Stimulated activated CD4-positive, alpha-beta T cell treated with anti-CD3 and anti-CD28 coated beads, TNF-alpha, amount 100 ng/mL, for 1 hour (primary cell): Measurements from ENCODE around the gene SLC2A8.

Experiments
- DNase-seq, 3 donors: peaks; one replicate each; pipeline ENCODE4 v3.0.0-alpha.2; 2020; ENCODE audit warnings: low read depth in 3 of 3, low spot score in 1 of 3

Gene SLC2A8

DNA sequence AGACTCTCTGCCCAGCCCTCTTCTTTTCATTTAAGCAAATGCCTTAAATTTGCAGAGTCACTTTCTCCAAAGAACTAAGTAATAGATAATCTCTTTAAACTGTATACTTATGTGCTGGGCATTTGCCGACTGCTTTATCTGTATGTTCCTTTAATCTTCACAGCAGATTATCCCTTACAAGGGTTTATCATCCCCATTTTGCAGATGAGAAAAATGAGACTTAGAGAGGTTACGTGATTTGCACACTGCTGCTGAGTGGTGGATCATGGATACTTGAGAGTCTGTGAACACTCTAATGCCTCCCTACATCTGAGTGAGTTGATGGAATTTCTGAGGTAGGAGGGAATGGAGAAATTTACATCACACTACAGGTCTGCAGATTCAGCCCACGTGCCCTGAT is 31.4 kb downstream of the SLC2A8 start:
- no peak for DNase-seq

GRCh38 chr9:127430415-127430814 is 33.4 kb downstream of the SLC2A8 start:
- DNase-seq = no peak

DNA sequence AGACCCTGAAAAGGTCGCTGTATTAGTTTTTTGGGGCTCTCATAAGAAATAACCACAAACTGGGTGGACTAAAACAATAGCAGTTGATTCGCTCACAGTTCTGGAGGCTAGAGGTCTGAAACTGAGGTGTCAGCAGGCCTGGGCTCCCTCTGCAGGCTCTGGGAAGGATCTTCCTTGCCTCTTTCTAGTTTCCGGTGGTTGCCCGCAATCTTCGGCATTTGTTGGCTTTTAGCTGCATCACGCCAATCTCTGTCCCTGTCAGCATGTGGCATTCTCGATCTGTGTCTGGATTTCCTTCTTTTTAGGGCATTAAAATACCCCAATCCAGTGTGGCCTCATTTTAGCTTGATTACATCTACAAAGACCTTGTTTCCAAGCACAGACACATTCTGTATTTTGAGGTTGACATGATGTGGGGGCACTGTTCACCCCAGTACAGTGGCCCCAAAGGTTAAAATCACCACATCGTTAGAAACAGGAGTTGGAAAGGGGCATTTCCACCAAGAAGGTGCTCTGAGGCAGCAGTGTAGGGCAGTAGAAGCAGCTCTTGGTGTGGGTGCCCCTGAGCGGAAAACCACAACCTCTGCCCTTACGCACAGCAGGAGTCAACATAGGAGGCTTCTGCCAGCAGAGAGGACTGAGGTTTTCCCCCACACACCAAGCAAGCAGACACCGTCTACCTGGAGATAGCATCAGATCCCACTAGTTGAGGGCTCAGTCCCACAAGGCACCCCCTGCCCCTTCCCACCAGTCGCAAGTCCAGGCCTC is 40.7 kb downstream of the SLC2A8 start:
- no peak for DNase-seq

GRCh38 chr9:127438394-127438793 is 41.4 kb downstream of the SLC2A8 start:
- no peak for DNase-seq

DNA sequence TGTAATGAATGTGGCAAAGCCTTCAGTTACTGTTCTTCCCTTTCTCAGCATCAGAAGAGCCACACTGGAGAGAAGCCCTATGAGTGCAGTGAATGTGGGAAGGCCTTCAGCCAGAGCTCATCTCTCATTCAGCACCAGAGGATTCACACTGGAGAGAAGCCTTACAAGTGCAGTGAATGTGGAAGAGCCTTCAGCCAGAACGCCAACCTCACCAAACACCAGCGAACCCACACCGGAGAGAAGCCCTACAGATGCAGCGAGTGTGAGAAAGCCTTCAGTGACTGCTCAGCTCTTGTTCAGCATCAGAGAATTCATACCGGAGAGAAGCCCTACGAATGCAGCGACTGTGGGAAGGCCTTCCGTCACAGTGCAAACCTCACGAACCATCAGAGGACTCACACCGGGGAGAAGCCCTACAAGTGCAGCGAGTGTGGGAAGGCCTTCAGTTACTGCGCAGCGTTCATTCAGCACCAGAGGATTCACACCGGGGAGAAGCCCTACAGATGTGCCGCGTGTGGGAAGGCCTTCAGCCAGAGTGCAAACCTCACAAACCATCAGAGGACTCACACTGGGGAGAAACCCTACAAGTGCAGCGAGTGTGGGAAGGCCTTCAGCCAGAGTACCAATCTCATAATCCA is 47.4 kb downstream of the SLC2A8 start:
- no peak for DNase-seq

DNA sequence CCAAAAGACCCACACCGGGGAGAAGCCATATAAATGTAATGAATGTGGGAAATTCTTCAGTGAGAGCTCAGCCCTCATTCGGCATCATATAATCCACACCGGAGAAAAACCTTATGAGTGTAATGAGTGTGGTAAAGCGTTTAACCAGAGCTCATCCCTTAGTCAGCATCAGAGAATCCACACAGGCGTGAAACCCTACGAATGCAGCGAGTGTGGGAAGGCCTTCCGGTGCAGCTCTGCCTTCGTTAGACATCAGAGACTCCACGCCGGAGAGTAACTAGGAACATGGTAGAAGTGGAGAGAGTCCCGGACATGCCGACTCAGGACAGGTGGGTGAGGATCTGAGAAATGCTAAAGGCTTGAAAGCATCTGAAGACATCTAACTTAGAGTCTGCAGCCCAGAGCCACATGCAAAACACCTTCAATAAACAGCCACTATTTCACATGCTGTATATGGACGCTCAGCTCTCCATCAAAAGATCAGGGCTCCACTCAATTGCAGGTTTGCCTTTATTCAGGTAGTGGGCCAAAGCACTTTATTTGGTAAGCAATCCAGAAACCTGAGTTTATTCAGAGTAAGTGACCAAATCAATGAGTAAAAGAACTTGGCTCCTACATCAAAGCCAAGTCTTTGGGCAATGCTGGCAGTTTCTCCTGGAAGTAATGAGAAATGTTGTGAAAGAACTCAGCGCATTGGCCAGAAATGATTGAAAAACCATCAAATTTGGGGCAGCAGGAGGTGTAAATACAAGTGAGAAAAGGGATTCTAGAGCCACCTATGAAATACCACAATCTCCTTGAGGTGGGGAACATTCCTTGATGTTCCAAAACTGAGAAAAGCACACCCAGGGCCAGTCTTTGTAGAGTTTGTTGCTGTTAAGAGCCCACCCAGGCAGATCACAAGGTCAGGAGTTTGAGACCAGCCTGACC is 48.2 kb downstream of the SLC2A8 start:
- no peak for DNase-seq

DNA sequence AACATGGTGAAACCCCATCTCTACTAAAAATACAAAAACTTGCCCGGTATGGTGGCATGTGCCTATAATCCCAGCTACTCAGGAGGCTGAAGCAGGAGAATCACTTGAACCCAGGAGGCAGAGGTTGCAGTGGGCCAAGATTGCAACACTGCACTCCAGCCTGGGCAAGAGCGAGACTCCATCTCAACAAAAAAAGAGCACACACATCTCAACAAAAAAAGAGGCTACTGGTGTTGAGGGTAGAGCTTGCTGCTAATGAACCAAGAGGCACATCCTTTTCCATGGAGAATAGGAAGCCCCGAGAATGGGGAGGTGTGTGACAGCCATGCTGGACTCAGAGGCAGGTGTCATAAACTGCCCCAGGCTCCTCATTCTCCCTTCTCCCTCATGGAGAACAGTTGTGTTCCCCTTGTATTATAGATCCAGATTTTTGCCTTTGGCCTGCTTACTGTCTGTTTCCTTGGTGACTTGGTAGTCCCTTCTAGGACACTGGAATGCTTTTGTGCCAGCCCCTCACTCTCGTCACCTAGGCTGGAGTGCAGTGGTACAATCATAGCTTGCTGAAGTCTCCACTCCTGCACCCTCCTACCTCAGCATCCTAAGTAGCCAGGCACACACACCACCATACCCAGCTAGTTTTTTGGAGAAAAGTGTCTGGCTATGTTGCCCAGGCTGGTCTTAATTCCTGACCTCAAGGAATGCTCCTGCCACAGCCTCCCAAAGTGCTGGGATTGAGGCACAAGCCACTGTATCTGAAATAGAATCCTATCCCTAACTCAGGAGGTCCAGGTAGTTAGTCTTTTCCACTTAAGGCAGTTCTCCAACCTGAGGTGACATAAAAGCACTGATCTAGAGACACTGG is 49.1 kb downstream of the SLC2A8 start:
- no peak for DNase-seq

GRCh38 chr9:127446713-127447415 is 49.9 kb downstream of the SLC2A8 start:
- DNase-seq = no peak

DNA sequence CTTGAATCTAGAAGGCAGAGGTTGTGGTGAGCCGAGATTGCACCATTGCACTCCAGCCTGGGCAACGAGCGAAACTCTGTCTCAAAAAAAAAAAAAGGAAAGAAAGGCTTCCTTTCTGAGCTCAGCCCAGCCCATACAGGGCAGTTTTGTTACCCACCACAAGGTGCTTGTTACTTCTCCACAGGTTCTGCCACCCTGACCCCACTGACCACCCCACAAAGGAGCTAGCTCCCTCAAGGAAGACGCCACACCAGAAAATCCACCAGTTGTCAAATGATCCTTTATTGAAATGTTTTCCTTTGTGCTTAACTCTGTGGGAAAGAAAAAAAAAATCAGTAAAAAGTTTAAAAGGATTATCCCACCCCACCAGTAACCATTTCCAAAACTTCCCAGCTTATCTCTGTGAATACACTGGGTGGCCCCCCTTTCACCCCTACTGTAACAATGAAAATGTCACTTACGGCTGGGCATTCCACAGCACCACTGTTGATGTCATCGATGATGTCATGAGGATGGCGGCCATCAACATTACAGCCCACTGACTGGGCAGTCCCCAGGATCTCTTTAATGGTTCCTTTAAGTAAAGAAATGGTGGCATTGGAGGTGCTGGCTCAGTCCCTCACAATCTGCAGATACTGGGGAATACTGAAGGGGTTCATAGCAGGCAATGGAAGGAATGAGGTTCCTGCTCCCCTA is 50.6 kb downstream of the SLC2A8 start:
- no peak for DNase-seq

GRCh38 chr9:127448112-127448805 is 51.3 kb downstream of the SLC2A8 start:
- no peak for DNase-seq

GRCh38 chr9:127449332-127449966 is 52.5 kb downstream of the SLC2A8 start:
- DNase-seq = no peak

DNA sequence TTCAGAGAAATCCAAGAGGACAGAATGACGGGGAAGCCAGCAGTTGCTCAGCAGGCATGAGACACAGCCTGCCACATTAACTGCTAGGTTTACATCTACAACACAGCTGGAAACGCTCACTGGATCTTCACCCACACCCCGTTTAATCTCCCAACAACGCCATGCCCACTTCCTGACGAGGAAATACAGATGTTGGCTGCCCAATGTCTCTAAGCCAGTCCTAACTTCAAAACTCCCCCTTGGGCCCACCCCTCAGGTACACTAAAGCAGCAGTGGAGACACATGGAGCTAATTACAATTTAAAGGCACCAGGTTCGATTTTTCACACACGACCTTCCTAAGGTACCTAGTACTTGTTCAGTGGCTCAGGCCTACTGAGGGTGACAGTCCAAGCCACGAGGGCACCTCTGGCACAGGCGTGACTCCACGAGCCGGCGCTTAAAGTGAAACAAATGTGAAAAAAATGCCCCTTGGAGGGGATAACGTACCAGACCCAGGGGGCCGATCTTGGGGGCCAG is 53.3 kb downstream of the SLC2A8 start:
- DNase-seq = no peak

- DNase-seq = peak; percentile 95 to 99 (median 99)
These were observed 54.0 kb downstream of the SLC2A8 start, which contains the start of the genes LRSAM1 and RPL12 for GRCh38 chr9:127450830-127451607. Gene LRSAM1 (plus strand): TSS chr9:127451510. CDS start chr9:127454528, 3,018 bp downstream. Gene RPL12 (minus strand): TSS chr9:127451406. CDS start chr9:127451317, 89 bp downstream.

DNA sequence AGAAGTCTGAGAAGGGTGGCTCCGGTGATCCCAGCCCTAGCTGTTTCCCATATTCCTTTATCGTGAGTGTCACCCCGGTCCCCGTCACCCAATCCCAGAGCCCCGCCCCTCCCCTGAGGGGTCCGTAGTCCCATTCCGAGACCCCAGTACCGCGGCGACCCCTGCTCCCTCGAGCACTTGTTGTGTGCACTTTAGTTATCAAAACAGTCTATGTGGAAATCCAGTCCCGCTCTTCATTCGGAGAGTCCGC is 54.6 kb downstream of the SLC2A8 start:
- no peak for DNase-seq

DNA sequence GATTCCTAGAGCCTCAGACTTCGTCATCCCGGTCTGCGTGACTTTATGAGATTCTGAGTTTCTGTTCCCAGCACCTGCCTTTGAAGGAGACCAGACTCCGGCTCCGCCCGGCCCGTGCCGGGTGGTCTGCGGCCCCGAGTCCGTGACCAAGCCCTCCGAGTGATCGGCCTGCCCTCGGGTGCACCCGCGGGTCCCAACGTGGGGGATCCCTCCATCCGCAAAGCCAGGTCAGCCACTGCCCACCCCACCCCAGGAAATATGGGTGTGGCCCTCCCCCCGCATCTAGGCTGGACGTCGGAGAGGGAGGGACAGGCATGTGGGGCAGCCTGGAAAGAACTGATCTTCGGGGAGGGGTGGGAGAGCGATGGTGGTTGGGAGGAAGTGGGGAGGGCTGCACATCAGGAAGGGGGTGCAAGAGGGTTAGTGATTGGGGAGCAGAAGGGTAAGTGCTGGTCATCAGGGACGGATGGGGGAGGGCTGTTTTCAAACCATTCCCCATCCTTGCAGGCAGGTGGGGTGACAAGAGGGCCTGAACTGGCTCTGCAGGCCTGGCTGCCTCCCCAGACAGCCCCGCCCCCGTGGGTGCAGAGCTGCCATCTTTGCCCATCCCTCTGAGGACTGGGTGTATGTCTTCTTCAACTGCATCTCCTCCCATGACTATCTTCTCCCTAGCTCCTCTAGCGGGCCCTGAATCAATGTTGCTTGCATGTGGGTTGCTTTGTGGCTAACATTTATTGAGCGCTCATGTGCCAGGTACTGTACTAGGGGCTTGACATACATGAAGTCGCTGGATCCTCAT is 55.1 kb downstream of the SLC2A8 start:
- DNase-seq = peak in 1 of 3 donors; percentile 8

GRCh38 chr9:127452691-127453090 is 55.7 kb downstream of the SLC2A8 start:
- DNase-seq = no peak
